HG02884 (cell line): ENCODE results near the gene PRICKLE1.

ENCODE experiments used
- ATAC-seq: cut with Tn5 transposase; IDR thresholded peaks from one replicate; pipeline ENCODE4 v1.9.1; 2021; ENCODE audit warnings: mild to moderate bottlenecking, moderate library complexity; ENCODE audit not compliant: unreplicated experiment

PRICKLE1 gene

GRCh38 chr12:42590330-42590934, 886 bp upstream of the PRICKLE1 start:
- ATAC-seq = no peak

DNA sequence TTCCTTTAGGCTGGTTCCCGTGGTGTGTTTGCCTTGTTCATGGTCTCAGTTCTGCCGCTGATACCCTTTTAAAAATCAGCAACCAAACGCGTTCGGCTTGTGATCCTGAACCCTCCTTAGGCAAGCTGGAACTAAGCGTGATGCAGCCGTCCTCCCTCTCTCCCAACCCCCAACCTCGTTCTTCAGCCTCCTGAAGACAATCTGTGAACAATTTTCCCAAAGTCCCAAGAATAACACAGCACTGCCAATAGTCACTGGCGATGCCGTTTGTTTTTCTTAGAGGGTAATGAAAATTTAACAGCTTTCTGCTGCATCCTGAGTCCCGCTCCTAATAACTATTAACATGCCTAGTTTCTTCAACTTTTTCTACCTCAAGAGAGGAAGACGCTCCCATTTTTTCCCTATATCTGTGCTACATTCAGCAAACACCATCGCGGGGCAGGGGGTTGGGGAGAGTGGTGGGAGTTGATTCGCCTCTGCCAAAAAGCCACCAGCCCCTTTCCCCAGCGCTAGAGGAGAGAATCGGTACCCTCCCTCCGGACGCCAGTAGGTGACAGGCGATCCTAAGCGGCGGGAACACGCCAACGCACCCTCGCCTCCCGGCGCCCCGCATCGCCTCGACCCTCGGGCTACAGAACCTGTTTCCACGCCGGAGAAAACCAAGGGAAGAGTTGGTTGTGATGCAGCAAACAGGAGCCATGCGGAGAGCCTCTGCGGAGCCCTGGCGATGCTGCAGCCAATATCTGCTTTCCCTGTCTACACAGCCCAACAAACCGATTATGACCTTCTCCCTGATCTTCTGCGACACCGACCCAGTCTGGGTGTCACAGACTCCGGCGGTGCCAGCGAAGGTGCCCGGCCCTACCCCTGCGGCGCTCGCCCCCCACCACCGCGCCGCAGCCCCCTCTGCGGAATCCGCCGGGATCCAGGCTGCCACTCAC, 752 bp downstream of the PRICKLE1 start:
- ATAC-seq = peak; percentile 18

GRCh38 chr12:42587601-42588523, 1.7 kb downstream of the PRICKLE1 start:
- no peak for ATAC-seq

DNA sequence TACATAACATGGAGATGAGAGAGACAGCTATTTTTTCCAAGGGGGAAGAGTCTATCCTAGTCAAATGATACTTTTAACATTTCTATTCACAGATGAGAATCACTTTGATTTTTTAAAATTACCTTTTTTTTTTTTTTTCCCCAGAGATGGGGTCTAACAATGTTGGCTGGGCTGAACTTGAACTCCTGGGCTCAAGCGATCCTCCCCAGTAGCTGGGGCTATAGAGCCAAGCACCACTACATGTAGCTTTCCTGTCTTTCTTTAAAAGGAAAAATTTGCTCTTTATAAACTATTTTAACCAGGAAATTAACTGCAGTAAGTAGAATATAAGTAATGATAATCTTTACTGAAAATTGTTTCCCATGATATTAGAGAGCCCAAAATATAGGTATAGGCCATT, 3.3 kb downstream of the PRICKLE1 start:
- no peak for ATAC-seq

DNA sequence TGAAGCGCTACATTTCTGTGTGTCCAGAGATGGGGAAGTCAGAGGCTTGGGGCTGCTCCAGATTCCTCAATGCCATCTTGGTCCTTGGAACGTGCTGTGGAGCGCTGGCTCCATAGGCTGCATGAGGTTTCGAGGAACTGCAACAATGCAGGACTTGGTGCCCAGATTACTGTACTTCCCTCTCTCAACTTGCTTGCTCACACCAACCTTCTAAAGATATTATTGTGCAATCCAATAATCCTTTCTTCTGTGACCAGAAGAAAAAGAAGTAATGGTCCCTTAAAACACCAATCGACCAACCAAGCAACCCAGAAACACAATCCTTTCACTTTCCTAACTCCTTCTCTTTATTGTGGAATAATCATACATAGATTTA, 3.7 kb downstream of the PRICKLE1 start:
- no peak for ATAC-seq

- no peak for ATAC-seq
Observed at GRCh38 chr12:42585154-42585840, 4.2 kb downstream of the PRICKLE1 start.

DNA sequence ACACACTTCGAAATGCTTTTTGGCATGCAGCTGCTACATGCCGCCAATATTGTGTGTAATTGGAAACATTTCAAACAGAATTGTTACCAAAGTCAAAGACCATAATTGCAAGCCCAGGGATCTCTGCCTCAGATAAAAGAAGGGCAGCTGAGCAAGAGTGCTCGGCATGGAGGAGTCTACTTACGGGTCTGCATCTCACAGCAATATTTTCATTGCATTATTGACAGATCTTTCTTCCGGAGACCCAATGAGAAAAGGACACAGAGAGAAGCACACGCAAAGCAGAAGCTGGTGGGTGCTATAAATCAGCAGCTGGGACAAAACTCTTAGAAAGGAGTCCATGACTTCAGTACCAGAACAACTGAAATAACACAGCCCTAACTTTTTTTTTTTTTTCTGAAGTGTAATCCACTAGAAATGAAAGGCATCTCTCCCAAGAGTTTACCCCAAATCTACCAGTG, 4.9 kb downstream of the PRICKLE1 start:
- ATAC-seq = no peak

GRCh38 chr12:42583016-42583415, 6.5 kb downstream of the PRICKLE1 start:
- ATAC-seq = no peak

DNA sequence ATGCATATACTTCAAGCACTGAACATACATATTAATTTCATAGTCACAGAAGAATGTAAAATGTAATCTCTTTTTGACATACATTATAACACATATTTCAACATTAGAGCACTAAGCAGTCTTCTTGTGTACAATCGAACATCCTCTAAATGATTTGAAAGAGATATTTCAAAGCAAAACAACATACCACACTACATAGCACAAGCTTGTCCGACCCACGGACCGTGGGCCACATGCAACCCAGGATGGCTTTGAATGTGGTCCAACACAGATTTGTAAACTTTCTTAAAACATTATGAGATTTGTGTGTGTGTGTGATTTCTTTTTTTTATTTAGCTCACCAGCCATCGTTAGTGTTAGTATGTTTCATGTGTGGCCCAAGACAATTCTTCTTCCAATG, 7.0 kb downstream of the PRICKLE1 start:
- no peak for ATAC-seq

DNA sequence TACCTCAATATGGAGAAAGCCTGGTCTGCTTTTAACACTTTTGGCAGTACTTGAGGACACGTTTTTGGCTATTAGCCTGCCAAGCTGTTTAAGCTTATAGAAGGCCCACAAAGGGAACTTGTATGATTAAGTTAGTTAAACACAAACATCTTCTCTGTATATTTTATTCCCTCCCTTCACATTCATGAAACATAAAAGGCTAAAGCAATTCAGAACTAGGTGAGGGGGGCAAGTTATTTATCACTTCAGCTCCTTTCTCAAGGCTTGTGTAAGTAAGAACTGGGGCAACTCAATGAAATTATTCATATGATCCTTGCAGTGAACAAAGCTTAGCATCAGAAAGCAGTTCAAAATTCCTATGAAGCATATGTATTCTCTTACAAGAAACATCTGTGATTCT, 7.5 kb downstream of the PRICKLE1 start:
- no peak for ATAC-seq

GRCh38 chr12:42576374-42576773, 13.2 kb downstream of the PRICKLE1 start:
- ATAC-seq = no peak

DNA sequence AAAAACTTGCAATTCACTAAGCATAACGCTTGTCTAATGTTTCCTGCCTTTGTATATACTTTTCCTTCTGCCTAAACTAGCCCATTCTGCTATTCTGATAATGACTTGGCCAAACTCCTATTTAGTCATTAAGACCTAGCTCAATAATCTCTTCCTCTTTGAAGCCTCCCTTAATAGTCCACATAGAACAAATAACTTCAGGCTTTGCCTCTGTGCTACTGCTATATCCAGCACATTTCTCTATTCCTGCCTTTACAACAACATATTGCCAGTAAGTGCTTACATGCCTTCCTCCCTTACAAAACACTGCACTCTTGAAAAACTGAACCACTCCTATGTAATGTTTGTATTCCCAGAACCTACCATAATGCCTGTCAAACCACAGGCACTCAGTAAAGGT, 13.8 kb downstream of the PRICKLE1 start:
- ATAC-seq = no peak

DNA sequence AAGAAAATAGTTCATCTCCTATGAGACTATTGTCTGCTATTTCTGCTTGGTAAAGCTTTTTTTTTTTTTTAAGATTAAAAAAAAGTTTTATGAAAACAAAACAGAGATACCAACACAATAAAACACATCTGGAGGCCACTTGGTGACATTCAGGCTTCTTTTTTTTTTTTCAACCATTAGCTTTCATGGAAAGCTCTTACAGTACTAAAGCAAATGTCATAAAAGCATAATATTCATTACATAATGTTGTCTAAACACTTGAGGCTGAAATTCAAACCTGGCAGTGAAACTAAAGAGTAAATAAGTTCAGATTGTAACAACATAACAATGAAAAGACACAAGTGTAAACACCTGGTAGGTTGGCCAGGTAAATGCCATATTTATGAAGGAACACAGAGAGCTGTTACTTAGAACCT, 14.7 kb downstream of the PRICKLE1 start:
- ATAC-seq = no peak

- no peak for ATAC-seq
Observed at GRCh38 chr12:42571327-42572009, 18.1 kb downstream of the PRICKLE1 start.

DNA sequence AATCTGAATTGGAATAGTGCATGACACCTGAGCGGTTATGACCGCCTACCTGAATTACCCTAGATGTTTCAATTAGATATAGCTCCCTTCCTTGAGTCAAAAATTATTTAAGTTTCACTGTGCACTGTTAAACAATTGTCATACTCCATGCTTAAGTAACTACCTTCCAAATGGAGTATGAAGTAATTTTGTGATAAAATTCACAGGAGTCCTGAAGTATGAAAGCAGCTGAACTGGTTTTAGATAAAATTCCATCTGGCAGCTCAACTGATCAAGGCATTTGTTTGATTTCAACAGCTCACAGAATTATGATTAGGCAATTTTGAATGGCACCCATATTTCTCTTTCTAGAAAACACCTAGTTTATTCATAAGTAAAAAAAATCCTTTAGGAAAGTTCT, 19.5 kb downstream of the PRICKLE1 start:
- no peak for ATAC-seq

DNA sequence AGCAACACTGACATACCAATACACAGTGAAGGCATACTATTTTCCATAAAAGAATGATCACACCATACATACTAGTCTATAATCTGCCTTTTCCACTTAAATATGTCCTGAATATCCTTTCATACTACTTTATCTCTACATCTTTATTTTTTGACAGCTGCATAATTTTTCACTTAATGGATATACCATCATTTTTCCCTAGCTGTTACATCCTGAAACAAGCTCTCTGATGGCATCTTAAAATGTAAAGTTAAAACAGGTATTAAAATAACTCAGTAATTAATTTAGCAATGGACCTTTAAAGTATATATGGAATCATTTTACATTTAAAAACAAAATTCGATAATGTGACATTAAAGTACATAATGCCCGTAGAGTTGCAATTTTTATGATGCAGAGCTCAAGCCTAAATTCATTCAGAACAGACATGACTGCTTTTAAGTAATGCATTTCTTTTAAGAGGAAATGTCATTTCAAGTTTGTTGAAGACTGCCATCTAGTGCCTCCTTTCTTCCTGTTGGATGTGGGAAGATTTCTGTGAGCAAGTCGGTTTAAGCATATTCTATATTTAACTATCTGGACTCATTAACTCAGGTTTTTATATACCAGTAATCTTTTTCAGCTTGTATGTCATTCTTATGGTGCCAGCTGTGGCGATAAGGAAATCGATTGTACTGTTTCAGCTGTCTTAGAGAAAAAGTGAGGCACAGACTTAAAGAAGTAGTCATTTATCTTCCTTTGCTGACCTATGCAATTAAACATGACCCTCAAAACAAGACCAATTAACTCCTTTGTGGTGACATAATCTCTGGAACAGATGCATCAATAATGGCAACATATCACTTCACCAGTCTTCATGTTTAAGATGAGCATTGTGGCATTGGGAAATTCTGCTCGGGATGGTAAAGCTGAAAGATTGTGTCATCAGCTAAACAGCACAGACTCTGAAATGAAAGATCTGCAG, 20.3 kb downstream of the PRICKLE1 start:
- ATAC-seq = peak; percentile 74

- no peak for ATAC-seq
Observed at GRCh38 chr12:42565633-42566032, 23.9 kb downstream of the PRICKLE1 start.

GRCh38 chr12:42564996-42565395, 24.6 kb downstream of the PRICKLE1 start:
- no peak for ATAC-seq

DNA sequence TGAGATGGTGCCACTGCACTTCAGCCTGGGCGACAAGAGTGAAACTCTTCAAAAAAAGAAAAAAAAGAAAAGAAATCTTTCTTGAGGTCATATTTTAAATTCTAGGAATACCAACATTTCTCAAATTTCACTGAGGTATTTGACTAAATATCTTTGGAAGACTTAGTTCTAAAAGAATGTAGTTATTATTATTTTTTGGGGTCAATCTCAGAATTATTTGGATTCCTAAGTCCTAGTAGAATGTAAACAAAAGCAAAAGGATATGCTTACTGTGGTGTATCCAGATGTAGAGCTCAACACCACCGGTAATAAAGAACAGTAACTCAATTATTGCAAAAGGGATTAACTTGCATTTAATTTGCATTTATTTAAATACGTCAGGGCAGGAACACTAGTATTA, 25.0 kb downstream of the PRICKLE1 start:
- ATAC-seq = no peak
